ENCODE data around the gene TSPAN4. TPM values are rescaled to one million over a fixed set of nuclear protein-coding genes. Genes with fewer than 3 reads are reported as not detected.

TSPAN4 gene
- total and polyA plus RNA-seq, 10 of the 15 experiments (the other 5 are each of a cell fraction or from before 2014, with no cell fraction given) = 0.37 to 14.0 (median 8.5) TPM; not detected in 1

DNA sequence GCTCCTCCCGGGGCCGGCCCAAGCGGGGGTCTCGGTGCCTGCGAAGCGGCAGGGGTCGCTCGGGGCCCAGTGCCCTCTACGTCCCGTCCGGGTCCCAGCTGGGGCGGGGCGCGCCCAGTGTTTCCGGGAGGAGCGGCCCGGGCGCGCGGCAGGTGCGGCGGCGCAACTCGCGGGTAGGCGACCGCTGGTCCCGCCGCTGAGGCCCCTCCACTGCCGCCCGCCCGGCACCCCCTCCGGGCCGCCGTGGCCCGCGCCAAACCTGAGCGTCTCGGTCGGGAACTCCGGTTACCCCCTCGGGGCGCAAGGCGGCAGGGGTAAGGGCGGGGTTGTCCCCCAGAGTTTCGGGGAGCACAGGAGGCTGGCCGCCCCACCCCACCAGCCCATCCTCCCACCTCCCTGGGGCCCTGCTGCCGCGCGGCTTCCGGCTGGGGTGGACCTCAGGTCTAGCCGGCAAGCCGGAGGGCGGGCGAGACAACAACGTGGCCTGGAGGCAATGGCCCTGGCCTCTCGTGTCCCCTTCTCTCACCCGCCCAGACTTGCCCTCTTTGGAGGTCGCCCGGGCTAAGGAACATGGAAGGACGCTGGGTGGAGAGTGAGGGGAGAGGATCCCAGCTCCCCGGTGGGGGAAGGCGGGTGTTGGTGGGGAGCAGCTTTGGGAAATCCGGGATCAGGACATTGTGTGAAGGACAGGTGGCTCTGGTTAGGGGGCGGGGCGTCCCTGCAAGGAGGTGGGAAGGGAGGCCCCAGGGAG lies 15.3 kb upstream of the TSPAN4 start (continued):
- TF ChIP-seq, protein P1, sequence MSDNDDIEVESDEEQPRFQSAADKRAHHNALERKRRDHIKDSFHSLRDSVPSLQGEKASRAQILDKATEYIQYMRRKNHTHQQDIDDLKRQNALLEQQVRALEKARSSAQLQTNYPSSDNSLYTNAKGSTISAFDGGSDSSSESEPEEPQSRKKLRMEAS (IDR thresholded peaks at IDR 0.05; ENCODE audit: low read depth, low read length) = no peak
- 0 out of 2 replicates have a peak, but pooled peaks have one; percentile 63 for TF ChIP-seq CHD2 (IDR thresholded peaks at IDR 0.05; ENCODE audit: borderline replicate concordance, low read depth, low read length)
- TF ChIP-seq, protein P2, sequence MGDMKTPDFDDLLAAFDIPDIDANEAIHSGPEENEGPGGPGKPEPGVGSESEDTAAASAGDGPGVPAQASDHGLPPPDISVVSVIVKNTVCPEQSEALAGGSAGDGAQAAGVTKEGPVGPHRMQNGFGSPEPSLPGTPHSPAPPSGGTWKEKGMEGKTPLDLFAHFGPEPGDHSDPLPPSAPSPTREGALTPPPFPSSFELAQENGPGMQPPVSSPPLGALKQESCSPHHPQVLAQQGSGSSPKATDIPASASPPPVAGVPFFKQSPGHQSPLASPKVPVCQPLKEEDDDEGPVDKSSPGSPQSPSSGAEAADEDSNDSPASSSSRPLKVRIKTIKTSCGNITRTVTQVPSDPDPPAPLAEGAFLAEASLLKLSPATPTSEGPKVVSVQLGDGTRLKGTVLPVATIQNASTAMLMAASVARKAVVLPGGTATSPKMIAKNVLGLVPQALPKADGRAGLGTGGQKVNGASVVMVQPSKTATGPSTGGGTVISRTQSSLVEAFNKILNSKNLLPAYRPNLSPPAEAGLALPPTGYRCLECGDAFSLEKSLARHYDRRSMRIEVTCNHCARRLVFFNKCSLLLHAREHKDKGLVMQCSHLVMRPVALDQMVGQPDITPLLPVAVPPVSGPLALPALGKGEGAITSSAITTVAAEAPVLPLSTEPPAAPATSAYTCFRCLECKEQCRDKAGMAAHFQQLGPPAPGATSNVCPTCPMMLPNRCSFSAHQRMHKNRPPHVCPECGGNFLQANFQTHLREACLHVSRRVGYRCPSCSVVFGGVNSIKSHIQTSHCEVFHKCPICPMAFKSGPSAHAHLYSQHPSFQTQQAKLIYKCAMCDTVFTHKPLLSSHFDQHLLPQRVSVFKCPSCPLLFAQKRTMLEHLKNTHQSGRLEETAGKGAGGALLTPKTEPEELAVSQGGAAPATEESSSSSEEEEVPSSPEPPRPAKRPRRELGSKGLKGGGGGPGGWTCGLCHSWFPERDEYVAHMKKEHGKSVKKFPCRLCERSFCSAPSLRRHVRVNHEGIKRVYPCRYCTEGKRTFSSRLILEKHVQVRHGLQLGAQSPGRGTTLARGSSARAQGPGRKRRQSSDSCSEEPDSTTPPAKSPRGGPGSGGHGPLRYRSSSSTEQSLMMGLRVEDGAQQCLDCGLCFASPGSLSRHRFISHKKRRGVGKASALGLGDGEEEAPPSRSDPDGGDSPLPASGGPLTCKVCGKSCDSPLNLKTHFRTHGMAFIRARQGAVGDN (IDR thresholded peaks at IDR 0.05) = peak; percentile 55; the same call in 1 of the 2 replicates
- TF ChIP-seq POLR2A (IDR thresholded peaks at IDR 0.05; ENCODE audit: low read depth, low read length) = peak; percentile 74
- TF ChIP-seq IRF4 (IDR thresholded peaks at IDR 0.05; ENCODE audit: low read depth, low read length) = no peak
- no peak for TF ChIP-seq FOXM1 (IDR thresholded peaks at IDR 0.05; ENCODE audit: low read depth, low read length)
- peak; percentile 42; the same call in 1 of the 2 replicates for TF ChIP-seq NR2F1 (conservative IDR thresholded peaks at IDR 0.05)
- TF ChIP-seq CBX3 (IDR thresholded peaks at IDR 0.05; ENCODE audit: borderline replicate concordance, low read depth) = no peak
- peak; percentile 78 for TF ChIP-seq MEF2B (IDR thresholded peaks at IDR 0.05; ENCODE audit: partially characterized antibody, poor library complexity, severe bottlenecking)
- TF ChIP-seq POU2F2 (IDR thresholded peaks at IDR 0.05; ENCODE audit: borderline replicate concordance, low read depth, low read length) = no peak
- TF ChIP-seq SKIL (IDR thresholded peaks at IDR 0.05; ENCODE audit: low read depth, poor library complexity, severe bottlenecking) = no peak
- TF ChIP-seq REST (IDR thresholded peaks at IDR 0.05; ENCODE audit: low read depth, low read length) = no peak
- TF ChIP-seq, protein P3, sequence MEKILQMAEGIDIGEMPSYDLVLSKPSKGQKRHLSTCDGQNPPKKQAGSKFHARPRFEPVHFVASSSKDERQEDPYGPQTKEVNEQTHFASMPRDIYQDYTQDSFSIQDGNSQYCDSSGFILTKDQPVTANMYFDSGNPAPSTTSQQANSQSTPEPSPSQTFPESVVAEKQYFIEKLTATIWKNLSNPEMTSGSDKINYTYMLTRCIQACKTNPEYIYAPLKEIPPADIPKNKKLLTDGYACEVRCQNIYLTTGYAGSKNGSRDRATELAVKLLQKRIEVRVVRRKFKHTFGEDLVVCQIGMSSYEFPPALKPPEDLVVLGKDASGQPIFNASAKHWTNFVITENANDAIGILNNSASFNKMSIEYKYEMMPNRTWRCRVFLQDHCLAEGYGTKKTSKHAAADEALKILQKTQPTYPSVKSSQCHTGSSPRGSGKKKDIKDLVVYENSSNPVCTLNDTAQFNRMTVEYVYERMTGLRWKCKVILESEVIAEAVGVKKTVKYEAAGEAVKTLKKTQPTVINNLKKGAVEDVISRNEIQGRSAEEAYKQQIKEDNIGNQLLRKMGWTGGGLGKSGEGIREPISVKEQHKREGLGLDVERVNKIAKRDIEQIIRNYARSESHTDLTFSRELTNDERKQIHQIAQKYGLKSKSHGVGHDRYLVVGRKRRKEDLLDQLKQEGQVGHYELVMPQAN (conservative IDR thresholded peaks at IDR 0.05) = peak; percentile 77
